Ascending aorta (tissue), 2 donors: ENCODE results near the gene LRP11. TPM values are rescaled to one million over a fixed set of nuclear protein-coding genes. Genes with fewer than 3 reads are reported as not detected.
"Not testable (repeated sequence)": the region's sequence is repeated elsewhere in the genome, so short reads cannot be mapped to it uniquely, and the experiment has no call there.

ENCODE experiments used
- DNase-seq, 2 donors: peaks; one replicate each; pipeline ENCODE4 v3.0.0-alpha.2; 2019; ENCODE audit warnings: low spot score in 2 of 2
- H3K27ac ChIP-seq, 2 donors: fragments of 200-600 bp; sonication (generic); one replicate each; pipeline ENCODE4 v1.5.1; 2016 to 2017; ENCODE audit warnings: mild to moderate bottlenecking in 1 of 2
- H3K27me3 ChIP-seq: fragments of 200-600 bp; sonication (generic); one replicate; pipeline ENCODE4 v1.5.1; 2017
- H3K36me3 ChIP-seq, 2 donors: fragments of 200-600 bp; sonication (generic); one replicate each; pipeline ENCODE4 v1.5.1; 2016
- H3K4me1 ChIP-seq, 2 donors: fragments of 200-600 bp; sonication (generic); one replicate each; pipeline ENCODE4 v1.5.1; 2016 to 2017; ENCODE audit warnings: mild to moderate bottlenecking in 1 of 2
- H3K4me3 ChIP-seq, 2 donors: fragments of 200-600 bp; sonication (generic); one replicate each; pipeline ENCODE4 v1.5.1; 2016 to 2017; ENCODE audit warnings: mild to moderate bottlenecking in 1 of 2
- H3K9me3 ChIP-seq, 2 donors: fragments of 200-600 bp; sonication (generic); one replicate each; pipeline ENCODE4 v1.5.1; 2016
- CTCF ChIP-seq, 3 experiments: fragments of 200-600 bp in 2 of 3; fragments of 450-650 bp in 1 of 3; sonication (generic) in 2 of 3; IDR thresholded peaks; one replicate each; pipeline ENCODE4 v1.5.1; 2016 to 2019; ENCODE audit warnings: antibody characterized with exemption in 3 of 3, mild to moderate bottlenecking in 1 of 3, moderate library complexity in 1 of 3
- intact Hi-C: fragments of 100-400 bp; cut with DNase I; formaldehyde crosslinking; loops from one replicate; pipeline ENCODE4 v1.15.1; 2023
- total RNA-seq: library from RNA; depleted of rRNA; stranded (reverse); fragments of >200 nt; gene quantifications from one replicate; pipeline ENCODE4 v1.1.0, GENCODE V29; 2016

LRP11 gene
- total RNA-seq, 1 donor from 2014 or later = 39.1 TPM

GRCh38 chr6:149909701-149910470, 45.7 kb upstream of the LRP11 start:
- H3K4me1 ChIP-seq = no peaks in the 10 kb centered on the region
- H3K27me3 ChIP-seq = no peaks in the 10 kb centered on the region
- H3K36me3 ChIP-seq = no peaks in the 10 kb centered on the region
- intact Hi-C loops = no loop called here
- no peaks in the 10 kb centered on the region for H3K9me3 ChIP-seq
- H3K27ac ChIP-seq = no peak overlapping the region
- no peak for DNase-seq
- no peak for TF ChIP-seq CTCF (IDR thresholded peaks at IDR 0.05)
- H3K4me3 ChIP-seq = no peak overlapping the region

- H3K4me1 ChIP-seq = not testable (repeated sequence)
These were observed 44.3 kb upstream of the LRP11 start for GRCh38 chr6:149908480-149908879.

GRCh38 chr6:149907317-149907716, 43.2 kb upstream of the LRP11 start:
- H3K36me3 ChIP-seq = no peaks in the 10 kb centered on the region

More at GRCh38 chr6:149908480-149908879, 44.3 kb upstream of the LRP11 start:
- H3K9me3 ChIP-seq, intact Hi-C loops, H3K27ac ChIP-seq, DNase-seq, H3K27me3 ChIP-seq, H3K4me3 ChIP-seq, H3K36me3 ChIP-seq: not testable (repeated sequence)

GRCh38 chr6:149906405-149906804, 42.2 kb upstream of the LRP11 start:
- Histone ChIP-seq H3K36me3 (no peaks in the 10 kb centered on the region), H3K4me3 (no peak overlapping the region), H3K27ac (no peak overlapping the region), H3K27me3 (no peaks in the 10 kb centered on the region), H3K9me3 (no peaks in the 10 kb centered on the region), H3K4me1 (no peaks in the 10 kb centered on the region)
- intact Hi-C loops = no loop called here
- no peak for TF ChIP-seq CTCF (IDR thresholded peaks at IDR 0.05)
- no peak for DNase-seq

More at GRCh38 chr6:149907317-149907716, 43.2 kb upstream of the LRP11 start:
- H3K9me3 ChIP-seq = no peaks in the 10 kb centered on the region
- no peak overlapping the region for H3K27ac ChIP-seq
- TF ChIP-seq CTCF (IDR thresholded peaks at IDR 0.05) = no peak
- H3K27me3 ChIP-seq = no peaks in the 10 kb centered on the region
- H3K4me1 ChIP-seq = no peaks in the 10 kb centered on the region
- no peak overlapping the region for H3K4me3 ChIP-seq
- DNase-seq = no peak
- intact Hi-C loops = no loop called here

GRCh38 chr6:149905911-149906371, 41.8 kb upstream of the LRP11 start:
- Histone ChIP-seq H3K27me3 (no peaks in the 10 kb centered on the region), H3K4me1 (no peaks in the 10 kb centered on the region), H3K36me3 (no peaks in the 10 kb centered on the region), H3K27ac (no peak overlapping the region), H3K4me3 (no peak overlapping the region), H3K9me3 (no peaks in the 10 kb centered on the region)
- intact Hi-C loops = no loop called here
- DNase-seq = no peak
- TF ChIP-seq CTCF (IDR thresholded peaks at IDR 0.05) = no peak

- no peak overlapping the region for H3K27ac ChIP-seq
- H3K4me1 ChIP-seq = no peaks in the 10 kb centered on the region
- TF ChIP-seq CTCF (IDR thresholded peaks at IDR 0.05) = no peak
- no peak overlapping the region for H3K4me3 ChIP-seq
- no peak for DNase-seq
- no peaks in the 10 kb centered on the region for H3K36me3 ChIP-seq
- no peaks in the 10 kb centered on the region for H3K9me3 ChIP-seq
- no peaks in the 10 kb centered on the region for H3K27me3 ChIP-seq
- intact Hi-C loops = no loop called here
These were observed 41.3 kb upstream of the LRP11 start for GRCh38 chr6:149905371-149905910.
